Measurements from ENCODE around the gene ZFPM1. TPM values are rescaled to one million over a fixed set of nuclear protein-coding genes. Genes with fewer than 3 reads are reported as not detected.

The ZFPM1 gene
- polyA plus RNA-seq, 1 experiment = 0.22 TPM

- no peak for DNase-seq (ENCODE audit: low read depth)
- ChIA-PET CTCF (no interaction called here), POLR2A (no interaction called here)
- no peak for TF ChIP-seq CTCF (IDR thresholded peaks at IDR 0.05; ENCODE audit: insufficient read depth, low read depth, low read length)
- no peaks in the 10 kb centered on the region for H3K27me3 ChIP-seq (ENCODE audit: control insufficient read depth, insufficient read depth, low read length)
- peaks cover 11% of the 10 kb centered on the region for H3K36me3 ChIP-seq (ENCODE audit: control insufficient read depth, insufficient read depth, low read length)
- no peak overlapping the region for H3K4me3 ChIP-seq (ENCODE audit: low read depth, low read length)
Observed at GRCh38 chr16:88417684-88418476, 35.2 kb upstream of the ZFPM1 start.

GRCh38 chr16:88418869-88419268 lies 34.2 kb upstream of the ZFPM1 start:
- H3K36me3 ChIP-seq (ENCODE audit: control insufficient read depth, insufficient read depth, low read length) = peaks cover 9% of the 10 kb centered on the region
- no peak for TF ChIP-seq CTCF (IDR thresholded peaks at IDR 0.05; ENCODE audit: insufficient read depth, low read depth, low read length)
- no peak overlapping the region for H3K4me3 ChIP-seq (ENCODE audit: low read depth, low read length)
- H3K27me3 ChIP-seq (ENCODE audit: control insufficient read depth, insufficient read depth, low read length) = no peaks in the 10 kb centered on the region
- POLR2A ChIA-PET = no interaction called here
- no peak for DNase-seq (ENCODE audit: low read depth)
- CTCF ChIA-PET = interaction anchor here (1.1 kb wide), 1 partner anchor 9 kb away, joined by 3 read pairs; no protein-coding TSS in a partner anchor

- H3K36me3 ChIP-seq (ENCODE audit: control insufficient read depth, insufficient read depth, low read length) = peaks cover 9% of the 10 kb centered on the region
- TF ChIP-seq CTCF (IDR thresholded peaks at IDR 0.05; ENCODE audit: insufficient read depth, low read depth, low read length) = no peak
- DNase-seq (ENCODE audit: low read depth) = no peak
- POLR2A ChIA-PET = no interaction called here
- CTCF ChIA-PET = interaction anchor here (1.1 kb wide), 1 partner anchor 8 kb away, joined by 3 read pairs; no protein-coding TSS in a partner anchor
- no peak overlapping the region for H3K4me3 ChIP-seq (ENCODE audit: low read depth, low read length)
- no peaks in the 10 kb centered on the region for H3K27me3 ChIP-seq (ENCODE audit: control insufficient read depth, insufficient read depth, low read length)
Observed at GRCh38 chr16:88419790-88420189, 33.3 kb upstream of the ZFPM1 start.

- no peak overlapping the region for H3K4me3 ChIP-seq (ENCODE audit: low read depth, low read length)
- H3K36me3 ChIP-seq (ENCODE audit: control insufficient read depth, insufficient read depth, low read length) = peaks cover 9% of the 10 kb centered on the region
- TF ChIP-seq CTCF (IDR thresholded peaks at IDR 0.05; ENCODE audit: insufficient read depth, low read depth, low read length) = no peak
- ChIA-PET POLR2A (no interaction called here), CTCF (no interaction called here)
- DNase-seq (ENCODE audit: low read depth) = no peak
- H3K27me3 ChIP-seq (ENCODE audit: control insufficient read depth, insufficient read depth, low read length) = no peaks in the 10 kb centered on the region
Observed at GRCh38 chr16:88420496-88420895, 32.6 kb upstream of the ZFPM1 start.

GRCh38 chr16:88421301-88421700 lies 31.8 kb upstream of the ZFPM1 start:
- no peak for DNase-seq (ENCODE audit: low read depth)
- POLR2A ChIA-PET = no interaction called here
- CTCF ChIA-PET = no interaction called here

More at GRCh38 chr16:88421301-88421700, 31.8 kb upstream of the ZFPM1 start:
- Histone ChIP-seq H3K36me3 (ENCODE audit: control insufficient read depth, insufficient read depth, low read length) (peaks cover 10% of the 10 kb centered on the region), H3K27me3 (ENCODE audit: control insufficient read depth, insufficient read depth, low read length) (no peaks in the 10 kb centered on the region), H3K4me3 (ENCODE audit: low read depth, low read length) (no peak overlapping the region)
- TF ChIP-seq CTCF (IDR thresholded peaks at IDR 0.05; ENCODE audit: insufficient read depth, low read depth, low read length) = no peak
